ENCODE results near the gene DNM3. TPM values are rescaled to one million over a fixed set of nuclear protein-coding genes. Genes with fewer than 3 reads are reported as not detected.

The DNM3 gene
- total RNA-seq, 1 experiment from 2014 or later = 1.2 TPM

GRCh38 chr1:172001288-172001687, 160.0 kb downstream of the DNM3 start:
- no peaks in the 10 kb centered on the region for H3K27me3 Mint-ChIP-seq (ENCODE audit: unreplicated experiment)
- peaks cover 30% of the 10 kb centered on the region for H3K4me1 Mint-ChIP-seq (ENCODE audit: low read depth, unreplicated experiment)
- H3K4me3 Mint-ChIP-seq (ENCODE audit: low read depth, unreplicated experiment) = no peak overlapping the region
- no peaks in the 10 kb centered on the region for H3K36me3 Mint-ChIP-seq (ENCODE audit: insufficient read depth, unreplicated experiment)
- no peak for TF ChIP-seq CTCF (IDR thresholded peaks at IDR 0.05; ENCODE audit: unreplicated experiment)
- no peak for DNase-seq
- intact Hi-C loops (cut with micrococcal nuclease; ENCODE audit: unreplicated experiment) = loop anchor here (5.0 to 10.0 kb wide), 4 partner anchors 164 to 724 kb away; no protein-coding TSS in a partner anchor
- H3K27ac Mint-ChIP-seq (ENCODE audit: unreplicated experiment) = no peak overlapping the region
- no peaks in the 10 kb centered on the region for H3K9me3 Mint-ChIP-seq (ENCODE audit: low read depth, unreplicated experiment)
- no TSS peak for BruUV-seq (replicated peaks)
- CTCF ChIA-PET = interaction anchor here (1.1 to 1.7 kb wide), 2 partner anchors 24 to 608 kb away, joined by 3 to 10 read pairs; no protein-coding TSS in a partner anchor

GRCh38 chr1:172002725-172003345, 161.5 kb downstream of the DNM3 start:
- peak; percentile 60 for DNase-seq
- peaks cover 41% of the 10 kb centered on the region for H3K4me1 Mint-ChIP-seq (ENCODE audit: low read depth, unreplicated experiment)
- H3K4me3 Mint-ChIP-seq (ENCODE audit: low read depth, unreplicated experiment) = no peak overlapping the region
- no TSS peak for BruUV-seq (replicated peaks)
- no peaks in the 10 kb centered on the region for H3K27me3 Mint-ChIP-seq (ENCODE audit: unreplicated experiment)
- no peaks in the 10 kb centered on the region for H3K36me3 Mint-ChIP-seq (ENCODE audit: insufficient read depth, unreplicated experiment)
- no peak overlapping the region for H3K27ac Mint-ChIP-seq (ENCODE audit: unreplicated experiment)
- CTCF ChIA-PET = interaction anchor here (0.6 to 2.1 kb wide), 17 partner anchors 11 to 530 kb away, joined by 3 to 18 read pairs (median 5); partner anchors contain the start of genes C1orf105 and SUCO
- no peaks in the 10 kb centered on the region for H3K9me3 Mint-ChIP-seq (ENCODE audit: low read depth, unreplicated experiment)
- TF ChIP-seq CTCF (IDR thresholded peaks at IDR 0.05; ENCODE audit: unreplicated experiment) = peak; percentile 49
- intact Hi-C loops (cut with micrococcal nuclease; ENCODE audit: unreplicated experiment) = loop anchor here (1.0 to 10.0 kb wide), 7 partner anchors 88 to 722 kb away; no protein-coding TSS in a partner anchor

GRCh38 chr1:172003766-172004530, 162.7 kb downstream of the DNM3 start:
- TF ChIP-seq CTCF (IDR thresholded peaks at IDR 0.05; ENCODE audit: unreplicated experiment) = no peak
- intact Hi-C loops (cut with micrococcal nuclease; ENCODE audit: unreplicated experiment) = loop anchor here (1.0 to 10.0 kb wide), 6 partner anchors 87 to 721 kb away; no protein-coding TSS in a partner anchor
- no peaks in the 10 kb centered on the region for H3K36me3 Mint-ChIP-seq (ENCODE audit: insufficient read depth, unreplicated experiment)
- CTCF ChIA-PET = interaction anchor here (0.6 to 2.1 kb wide), 7 partner anchors 9 to 528 kb away, joined by 3 to 9 read pairs (median 8); no protein-coding TSS in a partner anchor
- H3K27ac Mint-ChIP-seq (ENCODE audit: unreplicated experiment) = peak overlapping the region; percentile 8
- H3K27me3 Mint-ChIP-seq (ENCODE audit: unreplicated experiment) = no peaks in the 10 kb centered on the region
- H3K9me3 Mint-ChIP-seq (ENCODE audit: low read depth, unreplicated experiment) = no peaks in the 10 kb centered on the region
- peak overlapping the region; percentile 5 for H3K4me3 Mint-ChIP-seq (ENCODE audit: low read depth, unreplicated experiment)
- H3K4me1 Mint-ChIP-seq (ENCODE audit: low read depth, unreplicated experiment) = peaks cover 41% of the 10 kb centered on the region
- no TSS peak for BruUV-seq (replicated peaks)
- DNase-seq = no peak

GRCh38 chr1:172004671-172005070, 163.4 kb downstream of the DNM3 start:
- Mint-ChIP-seq H3K36me3 (ENCODE audit: insufficient read depth, unreplicated experiment) (no peaks in the 10 kb centered on the region), H3K27me3 (ENCODE audit: unreplicated experiment) (no peaks in the 10 kb centered on the region), H3K27ac (ENCODE audit: unreplicated experiment) (peak overlapping the region; percentile 8), H3K9me3 (ENCODE audit: low read depth, unreplicated experiment) (no peaks in the 10 kb centered on the region), H3K4me1 (ENCODE audit: low read depth, unreplicated experiment) (peaks cover 41% of the 10 kb centered on the region), H3K4me3 (ENCODE audit: low read depth, unreplicated experiment) (peak overlapping the region; percentile 5)
- no peak for DNase-seq
- CTCF ChIA-PET = interaction anchor here (0.9 to 1.7 kb wide), 2 partner anchors 395 to 424 kb away, joined by 3 to 9 read pairs; no protein-coding TSS in a partner anchor
- no TSS peak for BruUV-seq (replicated peaks)
- intact Hi-C loops (cut with micrococcal nuclease; ENCODE audit: unreplicated experiment) = loop anchor here (1.0 to 10.0 kb wide), 5 partner anchors 160 to 720 kb away; partner anchors contain the start of gene PIGC
- no peak for TF ChIP-seq CTCF (IDR thresholded peaks at IDR 0.05; ENCODE audit: unreplicated experiment)
